ENCODE data around the gene SPOCK3.
"Not testable (repeated sequence)": the region's sequence is repeated elsewhere in the genome, so short reads cannot be mapped to it uniquely, and the experiment has no call there.

Gene SPOCK3

DNA sequence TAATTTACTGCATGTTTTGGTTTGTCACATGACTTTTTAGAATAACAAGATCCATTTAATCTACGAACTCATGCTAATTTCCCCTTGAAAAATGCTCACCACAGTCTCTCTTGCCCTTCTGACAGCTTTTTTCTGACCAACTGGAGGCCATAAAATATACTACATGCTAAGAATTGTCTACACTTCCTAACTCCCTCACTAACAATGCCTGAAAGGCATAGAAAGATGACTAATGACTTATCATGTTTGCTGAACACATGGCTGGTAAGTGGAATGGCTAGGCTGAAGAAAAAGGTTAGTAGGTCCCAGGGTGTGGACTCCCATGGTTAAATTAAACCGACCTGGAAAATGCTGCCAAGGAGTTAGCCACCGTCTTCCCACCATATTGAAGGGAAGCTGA is 309.9 kb downstream of the SPOCK3 start:
- DNase-seq = no peak

DNA sequence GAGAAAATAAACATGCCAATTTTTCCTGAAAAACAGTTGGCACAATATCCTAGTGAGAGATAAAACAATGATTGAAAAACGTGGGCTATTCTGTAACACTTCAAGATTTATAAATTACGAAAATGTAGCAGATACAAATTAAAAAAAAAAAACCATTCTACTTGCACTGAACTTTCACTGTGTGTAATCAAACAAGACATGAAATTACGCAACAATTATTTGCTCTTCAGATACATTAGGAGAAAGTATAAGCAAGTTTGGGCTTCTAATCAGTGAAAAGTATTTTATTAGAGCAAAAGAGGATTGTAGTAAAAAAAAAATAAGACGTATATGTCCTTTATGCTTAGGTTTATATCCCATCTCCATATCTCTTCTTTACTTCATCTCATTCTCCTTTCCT is 320.4 kb downstream of the SPOCK3 start:
- DNase-seq = no peak

DNA sequence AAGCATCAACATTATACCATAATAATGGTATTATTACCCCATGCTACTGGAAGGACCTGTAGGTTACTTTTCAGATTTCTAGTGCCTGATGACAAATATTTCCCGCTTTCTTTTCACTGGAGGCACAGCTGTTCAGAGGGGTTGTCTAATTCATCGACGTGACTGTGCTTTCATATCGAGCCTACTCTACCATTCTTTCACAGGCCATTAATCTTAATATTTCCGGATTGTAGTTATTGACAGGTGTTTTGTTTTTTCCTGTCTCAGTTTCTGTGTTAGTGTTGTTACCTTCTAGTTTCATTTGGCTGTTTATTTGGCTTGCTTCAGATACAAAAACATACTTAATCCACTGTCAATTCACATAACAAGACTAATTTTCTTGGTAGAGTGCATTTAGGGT is 330.9 kb downstream of the SPOCK3 start:
- no peak for DNase-seq

DNA sequence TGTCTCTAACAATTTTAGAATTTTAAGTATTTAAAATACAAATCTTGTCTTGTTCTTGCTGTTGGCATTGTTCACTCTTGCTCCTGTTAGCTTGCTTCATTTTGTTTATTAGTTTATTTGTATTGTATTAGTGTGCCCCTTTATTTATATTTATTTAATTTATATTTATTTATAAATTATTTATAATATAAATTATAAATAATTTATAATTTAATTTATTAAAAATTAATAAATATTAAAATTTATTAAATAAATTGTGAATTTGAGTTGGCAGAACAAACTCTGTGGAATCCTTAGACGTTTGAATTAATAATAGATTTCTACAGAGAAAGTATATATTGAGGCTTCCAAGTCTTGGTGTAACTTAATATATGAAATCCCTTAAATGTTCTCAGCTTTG is 331.4 kb downstream of the SPOCK3 start:
- no peak for DNase-seq

GRCh38 chr4:166896254-166896653 is 338.0 kb downstream of the SPOCK3 start:
- DNase-seq = no peak

DNA sequence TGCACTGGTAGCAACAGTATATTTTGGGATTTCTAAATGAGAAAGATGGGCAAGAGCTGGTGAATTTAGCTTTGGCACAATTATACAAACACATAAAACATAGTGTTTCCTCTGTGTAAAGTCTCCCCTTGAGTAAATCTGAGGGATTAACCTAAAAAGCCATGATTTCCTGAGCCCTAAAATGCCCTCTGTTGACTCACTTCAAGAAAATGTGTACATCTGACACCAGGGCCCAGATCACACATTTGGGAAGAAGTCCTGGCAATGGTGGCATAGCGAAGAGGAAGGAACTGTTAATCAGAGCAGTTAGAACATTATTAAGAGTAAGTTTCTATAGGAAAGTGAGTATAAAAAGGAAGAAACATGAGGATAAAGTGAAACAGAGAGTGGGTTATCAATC is 338.5 kb downstream of the SPOCK3 start:
- DNase-seq = no peak

- DNase-seq = no peak
Observed at GRCh38 chr4:166887457-166887856, 346.8 kb downstream of the SPOCK3 start.

GRCh38 chr4:166886718-166887117 is 347.6 kb downstream of the SPOCK3 start:
- DNase-seq = no peak

GRCh38 chr4:166882221-166882620 is 352.1 kb downstream of the SPOCK3 start:
- DNase-seq = no peak

- no peak for DNase-seq
Observed at GRCh38 chr4:166875821-166876220, 358.5 kb downstream of the SPOCK3 start.

GRCh38 chr4:166862032-166862431 is 372.3 kb downstream of the SPOCK3 start:
- DNase-seq = no peak

DNA sequence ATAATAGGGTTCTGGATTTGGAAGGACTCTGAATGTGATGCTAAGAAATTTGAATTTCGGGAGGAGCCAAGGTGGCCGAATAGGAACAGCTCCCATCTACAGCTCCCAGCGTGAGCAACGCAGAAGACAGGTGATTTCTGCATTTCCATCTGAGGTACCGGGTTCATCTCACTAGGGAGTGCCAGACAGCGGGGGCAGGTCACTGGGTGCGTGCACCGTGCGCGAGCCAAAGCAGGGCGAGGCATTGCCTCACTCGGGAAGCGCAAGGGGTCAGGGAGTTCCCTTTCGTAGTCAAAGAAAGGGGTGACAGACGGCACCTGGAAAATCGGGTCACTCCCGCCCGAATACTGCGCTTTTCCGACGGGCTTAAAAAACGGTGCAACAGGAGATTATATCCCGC is 383.9 kb downstream of the SPOCK3 start:
- not testable (repeated sequence) for DNase-seq

- DNase-seq = no peak
Observed at GRCh38 chr4:166846939-166847338, 387.4 kb downstream of the SPOCK3 start.

- DNase-seq = no peak
Observed at GRCh38 chr4:166842795-166843261, 391.5 kb downstream of the SPOCK3 start.

DNA sequence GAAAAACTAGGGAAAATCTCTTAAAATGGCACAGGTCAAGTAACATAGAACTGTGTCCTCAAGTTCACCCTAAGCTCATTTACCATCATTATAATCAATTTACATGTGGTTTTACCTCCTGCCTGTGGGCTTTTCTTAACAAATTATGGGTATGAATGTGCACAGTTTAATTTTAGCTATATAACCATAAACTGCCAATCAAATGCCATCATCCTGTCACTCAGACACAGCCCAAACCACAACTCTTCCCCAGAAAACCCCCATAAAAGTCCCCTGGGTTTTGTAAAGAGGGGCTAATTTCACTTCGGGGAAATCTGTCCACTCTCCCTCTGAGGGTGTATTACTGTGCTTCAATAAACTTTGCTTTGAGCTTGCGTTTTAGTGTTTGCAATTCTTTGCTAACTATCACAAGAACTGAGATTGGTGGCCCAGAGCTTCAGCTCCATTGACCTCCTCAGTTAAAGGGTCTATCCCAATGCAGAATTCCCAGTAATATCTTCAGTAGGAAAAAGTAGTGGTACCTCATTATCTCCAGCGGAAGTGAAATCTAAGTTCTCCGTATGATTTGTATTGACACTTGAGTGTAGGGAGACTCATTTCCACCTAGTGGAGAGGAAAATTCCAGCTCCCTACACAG is 394.6 kb downstream of the SPOCK3 start:
- no peak for DNase-seq

- no peak for DNase-seq
Observed at GRCh38 chr4:166838975-166839614, 395.2 kb downstream of the SPOCK3 start.

- DNase-seq = no peak
Observed at GRCh38 chr4:166836865-166837264, 397.4 kb downstream of the SPOCK3 start.

DNA sequence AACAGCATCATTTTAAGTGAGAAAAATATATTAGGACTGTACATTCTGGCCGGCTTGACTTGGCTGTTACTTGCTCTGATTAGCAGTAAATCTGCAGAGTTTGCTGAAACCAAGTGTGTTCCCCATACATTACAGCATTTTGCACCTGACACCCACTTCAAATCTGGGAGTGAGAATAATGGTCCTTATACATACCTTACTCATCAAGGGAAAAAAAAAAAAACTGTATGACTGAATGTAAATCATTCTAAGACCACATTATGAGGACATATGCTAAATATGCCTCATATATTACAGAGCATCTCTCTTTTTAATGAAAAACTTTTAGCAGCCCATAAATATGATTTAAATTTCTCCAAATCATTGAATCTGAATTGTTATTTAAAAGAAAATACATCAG is 406.7 kb downstream of the SPOCK3 start:
- DNase-seq = no peak

DNA sequence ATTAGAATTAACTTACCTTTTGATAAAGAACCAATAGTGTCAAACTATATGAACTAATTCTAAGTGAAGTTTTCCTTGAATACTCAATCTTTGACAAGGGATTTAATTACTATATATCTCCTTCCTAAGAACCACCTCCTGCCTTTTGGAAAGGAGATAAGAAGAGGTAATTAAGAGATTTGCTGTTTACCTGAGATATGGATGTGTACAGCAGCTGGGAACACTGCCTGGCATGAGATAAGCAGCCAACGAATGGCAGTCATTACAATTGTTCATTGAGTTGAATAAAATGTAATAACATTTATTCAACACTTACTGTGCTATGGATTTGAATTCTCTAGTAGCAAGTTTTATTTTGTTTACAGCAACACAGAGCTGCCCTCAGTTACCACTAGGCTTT is 407.1 kb downstream of the SPOCK3 start:
- no peak for DNase-seq

- DNase-seq = no peak
Observed at GRCh38 chr4:166823848-166824247, 410.4 kb downstream of the SPOCK3 start.

- no peak for DNase-seq
Observed at GRCh38 chr4:166823126-166823525, 411.2 kb downstream of the SPOCK3 start.

DNA sequence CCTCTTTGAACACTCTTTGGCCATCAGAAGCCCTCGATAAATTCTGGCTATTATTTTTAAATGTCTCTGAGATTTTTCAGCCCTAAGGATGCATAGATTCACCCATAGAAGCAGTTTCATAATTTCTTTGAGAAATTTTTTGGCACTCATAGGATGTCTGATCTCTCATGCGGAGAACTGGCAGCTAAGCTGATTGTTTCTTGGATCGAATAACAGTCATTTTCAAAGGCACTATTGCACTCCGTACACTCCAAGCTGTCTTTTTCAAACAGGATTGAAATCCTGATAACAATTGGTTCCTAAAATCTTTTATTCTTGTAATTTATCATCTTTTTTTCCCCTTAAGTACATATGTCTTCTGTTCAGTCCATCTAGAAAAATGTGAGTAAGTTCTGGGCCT is 411.9 kb downstream of the SPOCK3 start:
- DNase-seq = no peak

GRCh38 chr4:166816890-166817289 is 417.4 kb downstream of the SPOCK3 start:
- DNase-seq = no peak

DNA sequence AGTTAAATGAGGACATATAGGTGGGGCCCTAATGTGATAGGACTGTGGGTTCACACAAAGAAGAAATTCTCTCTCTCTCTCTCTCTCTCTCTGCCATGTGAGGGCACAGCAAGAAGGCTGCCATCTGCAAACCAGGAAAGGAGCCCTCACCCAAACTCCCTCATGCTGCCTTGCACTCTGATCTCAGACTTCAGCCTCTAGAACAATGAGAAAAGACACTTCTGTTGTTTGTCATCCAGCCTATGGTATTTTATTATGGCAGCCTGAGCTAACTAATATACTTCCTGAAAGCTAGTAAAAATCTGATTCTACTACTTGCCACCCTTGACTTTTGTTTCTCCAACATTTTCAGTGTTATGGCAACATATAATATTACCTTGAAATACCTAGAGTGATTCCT is 425.9 kb downstream of the SPOCK3 start:
- DNase-seq = no peak

- no peak for DNase-seq
Observed at GRCh38 chr4:166802346-166802745, 431.9 kb downstream of the SPOCK3 start.

Data from activated naive CD4-positive, alpha-beta T cell (primary cell).